Caki2 (cell line): ENCODE results near the gene UPF1. TPM values are rescaled to one million over a fixed set of nuclear protein-coding genes. Genes with fewer than 3 reads are reported as not detected.

ENCODE experiments used
- DNase-seq: peaks from one replicate; pipeline ENCODE4 v3.0.0-alpha.2; 2015; ENCODE audit warnings: low read depth
- in situ Hi-C: cut with HindIII; loops from 2 replicates; pipeline ENCODE4 v1.10.0; 2016; ENCODE audit warnings: low sequenced_read_pairs, low pct_unique_long_range_greater_than_20kb, mixed read lengths
- total RNA-seq: library from RNA; depleted of rRNA; stranded (reverse); fragments of >200 nt; shearing (Covaris generic); gene quantifications from 2 replicates; pipeline ENCODE4 v1.2.3, GENCODE V29; 2014; ENCODE audit warnings: low replicate concordance

Gene UPF1
- total RNA-seq, 1 experiment from 2014 or later = 70.9 TPM

DNA sequence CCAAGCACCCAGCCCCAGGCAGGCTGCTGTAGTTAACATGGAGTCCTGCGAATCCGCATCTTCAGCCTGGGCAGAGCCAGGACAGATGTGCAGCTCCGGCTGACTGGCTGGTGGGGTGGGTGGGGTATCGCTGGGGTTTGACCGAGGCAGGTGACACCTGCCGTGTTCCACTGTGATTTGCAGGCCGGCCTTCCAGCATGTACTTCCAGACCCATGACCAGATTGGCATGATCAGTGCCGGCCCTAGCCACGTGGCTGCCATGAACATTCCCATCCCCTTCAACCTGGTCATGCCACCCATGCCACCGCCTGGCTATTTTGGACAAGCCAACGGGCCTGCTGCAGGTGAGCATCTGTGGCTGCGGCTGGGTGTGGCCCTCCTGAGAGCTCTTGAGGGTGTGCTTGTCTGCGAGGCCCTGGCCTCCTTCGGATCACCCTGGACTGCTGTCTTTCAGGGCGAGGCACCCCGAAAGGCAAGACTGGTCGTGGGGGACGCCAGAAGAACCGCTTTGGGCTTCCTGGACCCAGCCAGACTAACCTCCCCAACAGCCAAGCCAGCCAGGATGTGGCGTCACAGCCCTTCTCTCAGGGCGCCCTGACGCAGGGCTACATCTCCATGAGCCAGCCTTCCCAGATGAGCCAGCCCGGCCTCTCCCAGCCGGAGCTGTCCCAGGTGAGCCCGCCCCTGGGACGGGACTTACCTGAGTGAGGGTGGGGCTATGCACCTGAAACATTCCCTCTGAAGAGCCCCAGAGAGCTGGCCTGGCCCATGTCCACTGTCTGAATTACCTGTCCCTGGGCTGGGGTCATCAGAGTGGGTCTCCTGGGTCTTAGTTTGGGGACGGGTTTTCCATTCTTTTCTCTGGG, 33.6 kb downstream of the UPF1 start:
- in situ Hi-C loops = no loop called here
- no peak for DNase-seq

DNA sequence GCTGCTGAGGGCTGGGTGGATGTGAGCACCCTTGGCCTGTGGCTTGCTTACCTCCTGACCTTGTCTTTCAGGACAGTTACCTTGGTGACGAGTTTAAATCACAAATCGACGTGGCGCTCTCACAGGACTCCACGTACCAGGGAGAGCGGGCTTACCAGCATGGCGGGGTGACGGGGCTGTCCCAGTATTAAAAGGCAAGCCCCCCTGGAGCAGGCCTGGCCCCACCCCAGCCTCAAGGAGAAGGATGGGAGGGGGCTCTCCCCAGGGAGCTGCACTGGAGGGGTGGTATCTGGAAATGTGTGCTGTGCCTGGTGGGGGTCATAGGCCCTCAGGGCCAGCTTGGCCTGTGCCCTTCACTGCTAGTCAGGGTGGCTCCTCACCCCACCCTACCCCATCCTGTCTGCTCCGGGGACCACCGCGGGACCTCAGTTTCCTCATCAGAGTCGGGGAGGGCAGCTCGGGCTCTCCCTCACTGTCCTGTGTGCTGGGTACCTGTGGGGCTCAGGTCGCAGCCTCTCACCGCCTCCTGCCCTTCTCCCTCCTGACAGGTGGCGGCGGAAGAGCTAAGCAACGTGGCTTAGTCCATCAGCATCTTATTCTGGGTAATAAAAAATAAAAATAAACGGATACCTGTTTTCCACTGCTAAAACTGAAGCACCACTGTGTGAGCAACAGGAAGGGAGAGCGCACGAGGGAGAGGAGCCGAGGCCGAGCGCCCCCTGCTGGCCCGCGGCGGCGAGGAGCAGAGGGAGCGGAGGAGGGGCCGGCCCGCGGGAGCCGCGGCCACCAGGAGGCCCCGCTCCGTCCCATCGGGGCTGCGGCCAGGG, 34.4 kb downstream of the UPF1 start:
- in situ Hi-C loops = no loop called here
- peak; percentile 44 for DNase-seq

DNA sequence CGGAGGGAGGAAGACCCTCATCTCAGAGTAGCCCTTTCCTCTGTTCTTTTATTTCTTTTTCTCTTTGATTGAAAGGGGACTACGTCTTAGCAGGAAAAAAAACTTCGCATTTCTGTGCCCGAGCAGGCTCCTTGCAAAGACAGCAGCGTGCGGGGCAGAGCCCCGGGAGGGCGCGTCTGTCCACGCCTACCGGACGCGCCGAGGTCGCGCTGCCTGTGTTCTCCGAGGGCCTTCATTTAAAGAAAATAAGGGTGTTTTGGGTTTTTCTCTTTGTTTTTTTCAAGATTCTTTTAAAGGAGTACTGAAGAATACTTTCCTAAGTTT, 35.0 kb downstream of the UPF1 start:
- no peak for DNase-seq
- in situ Hi-C loops = no loop called here

DNA sequence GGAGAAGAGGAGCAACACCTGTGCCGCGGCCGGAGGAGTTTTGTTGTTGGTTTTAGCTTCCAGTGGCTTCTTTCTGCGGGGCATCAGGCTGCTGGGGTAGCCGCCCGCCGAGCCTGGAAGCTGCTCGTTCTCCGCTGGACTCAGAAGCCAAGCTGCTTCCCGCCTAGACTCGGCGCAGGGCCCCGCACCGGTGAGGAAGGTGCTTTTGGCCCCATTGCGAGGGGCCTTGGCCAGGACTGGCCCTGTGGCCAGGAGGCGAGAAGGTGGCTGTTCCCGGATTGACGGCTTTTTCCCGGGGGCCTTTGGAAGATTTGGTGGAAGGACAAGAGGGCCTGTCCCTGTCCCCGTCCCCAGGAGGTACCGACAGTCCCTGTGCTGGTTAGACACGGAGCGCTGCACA, 35.4 kb downstream of the UPF1 start:
- DNase-seq = no peak
- in situ Hi-C loops = no loop called here

DNA sequence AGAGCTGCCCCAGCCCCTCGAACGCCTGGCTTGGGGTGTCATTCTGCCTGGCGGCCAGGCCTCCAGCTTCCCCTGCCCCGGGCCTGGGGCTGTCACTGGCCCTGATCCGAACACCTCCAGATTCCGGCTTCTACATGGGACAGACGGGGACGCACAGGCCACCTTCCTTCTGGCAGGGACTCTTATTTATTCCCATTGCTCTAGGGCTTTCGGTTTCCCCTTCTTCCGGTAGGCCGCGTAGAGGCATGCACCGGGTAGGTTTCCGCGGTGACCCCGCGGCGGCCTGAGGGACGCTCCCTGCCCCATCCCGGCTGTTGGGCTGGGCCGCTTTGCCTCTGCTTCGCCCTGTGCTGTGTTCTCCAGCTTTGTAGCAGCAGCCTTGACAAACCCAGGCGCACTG, 36.0 kb downstream of the UPF1 start:
- DNase-seq = no peak
- in situ Hi-C loops = no loop called here

DNA sequence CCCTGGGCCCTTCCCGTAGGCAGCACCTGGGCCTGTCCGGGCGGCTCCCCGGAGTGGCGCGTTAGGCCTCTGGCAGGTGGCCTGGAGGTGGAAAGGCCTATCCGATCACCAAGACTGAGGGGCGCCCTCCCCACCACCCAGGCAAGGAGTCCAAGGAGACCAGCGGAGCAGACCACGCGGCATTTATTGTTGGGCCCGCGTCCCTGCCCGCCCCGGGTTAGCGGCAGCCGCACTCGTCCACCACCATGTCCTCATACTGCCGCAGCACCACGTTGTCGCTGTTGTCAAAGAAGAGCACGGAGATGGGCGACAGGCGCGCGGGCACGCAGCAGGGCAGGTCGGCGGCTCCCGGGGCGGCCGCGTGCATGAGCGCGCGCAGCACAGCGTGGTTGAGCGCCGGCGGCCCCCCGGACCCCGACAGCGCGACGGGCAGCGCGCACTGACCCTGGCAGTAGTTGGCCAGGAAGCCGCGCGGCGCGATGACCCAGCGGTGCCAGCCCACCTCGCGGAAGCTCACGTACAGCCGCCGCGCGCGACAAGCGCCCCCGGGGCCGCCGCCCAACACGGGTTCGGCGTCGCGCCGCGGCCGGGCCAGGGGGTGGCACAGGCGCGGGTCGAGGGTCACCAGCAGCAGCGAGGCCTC, 36.7 kb downstream of the UPF1 start:
- DNase-seq = no peak
- in situ Hi-C loops = no loop called here

DNA sequence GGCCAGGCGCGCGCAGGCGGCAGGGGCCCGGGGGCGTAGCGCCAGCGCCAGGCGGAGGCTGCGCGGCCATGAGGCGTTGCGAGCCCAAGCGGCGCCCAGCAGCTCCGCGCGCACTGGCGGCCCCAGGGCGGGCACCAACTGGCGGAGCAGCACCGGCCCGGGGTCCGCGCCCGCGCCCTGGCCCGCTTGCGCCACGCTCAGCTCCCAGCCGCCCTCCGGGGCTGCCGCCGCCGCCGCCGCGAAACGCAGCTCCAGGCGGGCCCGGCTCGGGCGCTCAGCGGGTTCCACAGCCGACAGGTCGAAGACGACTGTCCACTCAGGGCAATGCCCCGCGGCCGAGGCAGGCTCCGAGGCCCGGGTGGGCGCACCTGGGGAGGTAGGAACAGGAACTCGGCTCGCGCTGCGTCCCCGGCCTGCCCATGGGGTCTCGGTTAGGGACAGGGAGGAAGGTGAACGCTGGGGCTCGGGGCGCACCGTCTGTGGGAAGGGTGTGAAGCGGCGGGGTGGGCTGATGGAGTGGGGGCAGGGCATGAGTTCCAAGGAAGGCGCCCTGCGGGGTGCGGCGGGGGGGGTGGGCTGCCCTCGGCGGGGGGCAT, 37.4 kb downstream of the UPF1 start:
- in situ Hi-C loops = no loop called here
- no peak for DNase-seq

DNA sequence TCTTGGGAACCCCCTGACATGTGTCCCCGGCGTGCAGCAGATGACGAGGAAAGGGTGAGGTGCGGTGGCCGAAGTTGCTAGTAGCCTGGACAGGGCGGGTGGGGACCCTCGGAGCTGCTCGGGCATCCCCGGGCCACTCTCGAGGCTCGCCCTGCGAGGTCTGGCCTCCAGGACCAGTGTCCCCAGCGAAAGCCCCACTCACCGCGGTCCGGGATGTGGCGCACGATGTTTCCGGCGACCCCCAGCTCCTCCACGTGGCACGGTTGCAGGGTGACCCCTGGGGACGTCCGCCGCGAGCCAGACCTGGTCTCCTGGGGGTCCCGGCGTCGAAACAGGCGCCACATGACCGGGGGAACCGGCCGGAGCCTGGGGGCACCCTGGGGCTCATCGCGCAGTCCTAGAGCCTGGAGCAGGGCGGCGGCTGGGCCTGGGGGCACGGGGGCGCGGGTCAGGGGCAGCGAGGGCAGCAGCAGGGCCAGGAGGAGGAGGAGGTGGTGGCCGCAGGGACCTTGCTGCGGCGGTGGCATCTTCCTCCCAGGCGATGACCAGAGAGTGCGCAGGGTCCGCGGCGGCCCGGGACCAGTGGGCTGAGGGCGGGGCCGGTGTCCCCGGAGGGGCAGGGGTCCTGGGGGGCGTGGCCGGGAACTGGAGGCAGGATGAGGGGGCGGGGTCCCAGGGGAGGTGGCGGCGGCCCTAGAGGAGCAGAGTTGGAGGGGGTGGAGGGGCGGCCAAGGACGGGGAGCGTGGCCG, 38.2 kb downstream of the UPF1 start:
- in situ Hi-C loops = no loop called here
- no peak for DNase-seq

DNA sequence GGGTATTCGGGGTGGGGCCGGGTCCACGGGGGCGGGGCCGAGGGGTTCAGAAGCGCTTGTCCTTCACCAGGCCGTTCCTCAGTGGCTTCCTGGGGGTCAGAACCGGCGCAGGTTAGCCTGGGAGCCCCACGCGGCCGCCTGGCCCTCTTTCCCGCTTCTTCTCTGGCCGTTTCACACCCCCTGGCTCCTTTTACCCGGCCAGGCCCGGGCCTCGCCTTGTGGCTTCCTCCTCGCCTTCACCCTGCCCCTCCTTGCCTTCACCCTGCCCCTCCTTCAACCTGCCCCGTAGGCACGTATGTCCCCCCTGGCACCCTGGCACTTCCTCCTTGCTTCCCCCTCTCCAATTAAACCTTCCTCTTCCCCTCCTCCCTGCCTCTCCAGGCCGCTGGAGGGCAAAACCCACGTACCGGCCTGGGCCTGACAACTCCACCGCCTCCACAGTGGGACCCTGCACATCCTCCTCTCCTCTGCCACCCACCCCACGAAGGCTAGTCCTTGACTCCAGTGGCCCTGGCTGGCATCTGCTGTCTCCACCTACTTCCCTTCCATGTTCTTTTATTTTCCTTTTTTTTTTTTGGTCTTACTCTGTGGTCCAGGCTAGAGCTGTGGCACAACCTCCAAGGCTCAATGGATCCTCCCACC, 38.9 kb downstream of the UPF1 start:
- DNase-seq = no peak
- in situ Hi-C loops = no loop called here

DNA sequence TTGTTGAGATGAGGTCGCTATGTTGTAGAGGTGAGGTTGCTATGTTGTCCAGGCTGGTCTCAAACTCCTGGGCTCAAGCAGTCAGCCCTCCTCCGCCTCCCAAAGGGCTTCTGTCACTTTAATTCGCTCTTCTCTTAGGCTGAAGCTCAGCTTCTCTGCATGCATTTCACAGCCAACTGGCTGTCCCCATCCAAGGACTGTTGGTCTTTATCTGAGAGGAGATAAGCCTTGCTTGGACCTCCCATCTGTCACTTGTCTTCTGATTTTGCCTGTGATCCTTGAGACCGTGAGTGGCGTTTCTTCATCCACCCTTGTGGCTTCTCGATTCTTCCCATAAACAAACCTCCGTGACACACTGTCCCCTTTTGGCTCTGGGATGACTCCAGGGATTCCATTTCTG, 39.8 kb downstream of the UPF1 start:
- in situ Hi-C loops = no loop called here
- DNase-seq = no peak

DNA sequence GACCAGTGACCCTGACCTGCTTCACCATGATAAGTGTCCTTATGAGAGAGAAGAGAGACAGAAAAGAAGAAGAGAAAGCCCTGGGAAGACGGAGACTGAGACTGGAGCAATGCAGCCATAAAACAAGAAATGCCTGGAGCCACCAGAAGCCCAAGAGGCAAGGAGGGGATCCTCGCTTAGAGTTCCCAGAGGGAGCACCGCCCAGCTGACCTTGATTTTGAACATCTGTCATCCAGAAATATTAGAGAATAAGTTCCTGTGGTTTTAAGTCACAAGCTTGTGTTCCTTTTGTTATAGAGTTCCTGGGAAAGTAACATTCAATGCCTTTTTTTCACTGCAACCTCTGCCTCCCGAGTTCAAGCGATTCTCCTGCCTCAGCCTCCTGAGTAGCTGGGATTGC, 44.0 kb downstream of the UPF1 start:
- in situ Hi-C loops = no loop called here
- DNase-seq = no peak

DNA sequence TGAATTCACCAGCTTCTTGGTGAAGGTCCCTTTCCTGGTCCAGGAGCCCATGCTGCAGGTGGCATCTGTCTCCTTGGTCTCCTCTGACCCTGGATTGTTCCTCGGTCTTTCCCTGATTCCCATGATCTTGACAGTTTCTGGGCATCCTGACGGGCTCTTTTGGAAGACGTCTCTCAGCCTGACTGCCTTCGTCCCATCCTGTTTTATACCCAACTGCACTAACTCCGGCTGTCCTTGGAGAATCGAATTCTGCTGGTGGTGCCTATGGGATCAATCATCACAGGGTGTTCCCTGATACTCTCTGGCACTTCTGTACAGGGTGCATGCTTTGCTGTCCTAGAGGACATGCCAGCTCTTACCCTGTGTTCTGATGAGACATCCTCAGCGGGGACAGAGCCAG, 45.1 kb downstream of the UPF1 start:
- in situ Hi-C loops = no loop called here
- DNase-seq = no peak

DNA sequence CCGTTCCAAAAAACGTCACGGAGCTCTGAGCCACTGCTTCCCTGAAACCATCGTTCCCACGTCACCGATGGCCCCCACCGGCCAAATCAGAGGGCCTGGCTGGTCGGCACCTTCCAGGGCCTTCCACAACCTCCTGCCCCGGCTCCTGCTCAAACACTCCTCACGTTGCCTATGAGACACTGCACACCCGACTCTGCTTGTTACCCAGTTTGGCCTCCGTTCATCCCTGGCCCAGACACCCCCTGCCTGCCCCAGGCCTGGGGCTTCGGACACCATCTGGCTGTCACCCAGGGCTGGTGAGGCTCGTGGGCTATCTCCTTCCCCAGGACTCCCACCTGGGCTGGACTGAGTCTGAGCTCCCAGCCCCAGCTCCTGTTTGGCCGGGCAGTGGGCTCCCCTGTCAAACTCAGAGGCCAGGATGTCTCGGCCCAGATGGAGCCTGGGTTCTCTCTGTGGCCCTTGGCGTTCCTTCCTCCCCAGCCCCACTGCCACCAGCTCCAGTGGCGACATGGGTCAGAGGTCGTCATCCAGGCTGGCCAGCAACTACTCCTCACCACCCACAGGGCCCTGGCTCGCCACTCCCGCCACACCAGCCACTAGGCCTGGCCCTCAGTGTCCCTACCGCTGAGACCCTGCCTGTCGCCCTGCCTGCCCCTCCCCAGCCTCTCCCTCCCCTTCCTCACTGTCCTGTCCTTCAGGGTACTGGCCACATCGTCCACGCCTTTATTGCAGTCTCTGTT, 46.5 kb downstream of the UPF1 start:
- in situ Hi-C loops = no loop called here

DNA sequence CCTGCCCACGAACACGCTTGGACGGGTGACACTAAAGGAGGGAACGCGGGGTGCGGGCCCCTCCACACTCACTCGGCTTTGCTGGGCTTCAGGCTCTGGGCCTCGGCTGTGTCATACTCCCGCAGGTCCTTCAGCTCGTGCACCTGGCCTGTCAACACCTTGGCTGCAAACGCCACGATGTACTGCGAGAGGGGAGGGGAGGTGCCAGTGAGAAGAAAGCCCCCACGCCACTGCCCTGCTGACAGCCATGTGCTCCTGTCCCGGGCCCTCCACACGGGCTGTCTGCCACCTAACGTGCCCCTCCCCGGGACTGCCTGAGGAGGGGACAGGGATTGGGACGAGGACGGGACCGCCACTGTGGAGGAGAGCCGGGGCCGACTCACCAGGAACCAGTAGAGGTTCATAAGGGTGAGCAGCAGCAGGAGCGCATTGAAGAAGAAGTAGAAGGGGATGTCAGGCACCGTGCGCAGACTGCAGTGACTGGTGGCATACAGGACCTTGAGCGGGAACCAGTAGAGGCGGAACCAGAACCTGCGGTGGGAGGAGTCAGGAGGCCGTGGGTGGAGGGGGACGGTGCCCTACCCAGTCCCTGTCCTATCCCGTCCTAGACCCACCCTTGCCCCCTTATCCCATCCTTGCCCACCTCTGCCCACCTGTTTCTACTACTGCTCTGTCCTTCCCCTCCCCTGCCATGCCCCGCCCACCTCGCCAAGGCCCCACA, 47.3 kb downstream of the UPF1 start:
- DNase-seq = no peak
- in situ Hi-C loops = no loop called here

More for the DNA sequence above, 46.5 kb downstream of the UPF1 start:
- no peak for DNase-seq

DNA sequence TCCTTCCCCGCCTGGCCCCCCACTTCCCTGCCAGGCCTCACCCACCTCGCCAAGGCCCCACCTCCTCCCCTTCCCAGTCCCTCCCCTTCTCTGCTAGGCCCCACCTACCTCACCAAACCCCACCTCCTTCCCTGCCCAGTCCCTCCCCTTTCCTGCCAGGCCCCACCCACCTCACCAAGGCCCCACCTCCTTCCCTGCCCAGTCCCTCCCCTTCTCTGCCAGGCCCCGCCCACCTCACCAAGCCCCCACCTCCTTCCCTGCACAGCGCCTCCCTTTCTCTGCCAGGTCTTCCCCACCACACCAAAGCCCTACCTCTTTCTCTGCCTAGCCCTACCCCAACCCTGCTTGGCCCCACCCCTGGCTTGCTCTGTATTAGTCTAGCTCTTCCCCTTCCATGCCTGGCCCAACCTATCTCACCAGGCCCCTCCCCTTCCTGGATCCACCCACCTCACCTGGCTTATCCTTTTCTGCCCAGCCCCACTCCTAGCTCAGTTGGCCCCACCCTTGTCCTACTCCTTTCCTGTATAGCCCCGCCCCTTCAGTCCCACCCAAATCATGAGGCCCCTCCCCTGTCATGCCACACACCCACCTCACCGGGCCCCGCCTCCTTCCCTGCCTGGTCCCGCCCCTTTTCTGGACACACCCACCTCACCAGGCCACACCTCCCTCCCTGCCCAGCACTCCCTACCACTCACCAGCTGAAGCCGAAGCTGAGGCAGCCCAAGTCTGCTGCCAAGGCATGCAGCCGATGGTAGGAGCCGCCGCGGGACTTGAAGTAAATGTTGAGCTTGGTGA, 48.0 kb downstream of the UPF1 start:
- DNase-seq = peak; percentile 86

DNA sequence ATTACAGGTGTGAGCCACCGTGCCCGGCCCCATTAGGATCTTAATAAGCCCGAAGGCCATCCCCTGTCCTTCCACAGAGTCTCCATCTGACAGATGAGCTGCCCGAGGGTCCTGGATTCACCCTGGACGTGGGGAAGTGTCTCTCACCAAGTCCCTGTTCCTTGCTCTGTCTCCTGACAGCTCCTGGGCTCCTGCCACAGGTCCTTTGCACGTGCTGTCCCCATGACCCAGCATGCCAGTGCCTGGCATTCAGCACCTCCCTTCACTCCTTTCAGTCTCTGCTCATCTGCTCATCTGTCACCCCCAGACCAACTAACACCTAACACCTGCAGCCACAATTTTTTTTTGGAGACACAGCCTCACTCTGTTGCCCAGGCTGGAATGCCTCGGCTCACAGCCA, 49.7 kb downstream of the UPF1 start:
- in situ Hi-C loops = no loop called here
- no peak for DNase-seq

More for the DNA sequence above, 48.0 kb downstream of the UPF1 start:
- in situ Hi-C loops = no loop called here
